ENCODE results near the gene MTMR1. TPM values are rescaled to one million over a fixed set of nuclear protein-coding genes. Genes with fewer than 3 reads are reported as not detected.

The MTMR1 gene
- total and polyA plus RNA-seq, 2 donors (not counting 1 experiment from before 2014, with no cell fraction given): 30.8 to 67.5 TPM

DNA sequence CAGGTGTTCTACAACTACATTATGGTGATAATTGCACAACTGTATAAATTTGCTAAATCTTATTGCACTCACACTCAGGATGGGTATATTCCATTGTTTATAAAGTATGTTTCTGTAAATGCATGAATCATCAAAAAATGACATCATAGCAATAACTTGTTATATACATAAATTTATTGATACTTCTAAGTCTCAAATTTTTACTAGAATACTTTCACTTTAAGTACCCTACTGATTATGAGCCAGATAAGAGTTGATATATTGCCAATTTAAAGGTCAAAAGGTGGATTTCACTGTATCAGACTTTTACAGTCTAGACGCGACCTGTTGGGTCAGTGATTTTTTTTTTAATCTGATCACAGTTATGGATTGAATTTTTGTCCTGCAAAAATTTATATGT, 37.4 kb upstream of the MTMR1 start:
- POLR2A ChIA-PET: no interaction called here

GRCh38 chrX:150663073-150663472, 30.1 kb upstream of the MTMR1 start:
- Mint-ChIP-seq H3K27ac (no peak overlapping the region), H3K27me3 (no peaks in the 10 kb centered on the region), H3K9me3 (ENCODE audit: insufficient read depth) (no peaks in the 10 kb centered on the region), H3K4me3 (no peak overlapping the region), H3K4me1 (no peaks in the 10 kb centered on the region)
- WGBS (ENCODE audit: insufficient coverage): 92% methylated on average over 2 of the region's 2 CpGs
- TF ChIP-seq, protein P1, sequence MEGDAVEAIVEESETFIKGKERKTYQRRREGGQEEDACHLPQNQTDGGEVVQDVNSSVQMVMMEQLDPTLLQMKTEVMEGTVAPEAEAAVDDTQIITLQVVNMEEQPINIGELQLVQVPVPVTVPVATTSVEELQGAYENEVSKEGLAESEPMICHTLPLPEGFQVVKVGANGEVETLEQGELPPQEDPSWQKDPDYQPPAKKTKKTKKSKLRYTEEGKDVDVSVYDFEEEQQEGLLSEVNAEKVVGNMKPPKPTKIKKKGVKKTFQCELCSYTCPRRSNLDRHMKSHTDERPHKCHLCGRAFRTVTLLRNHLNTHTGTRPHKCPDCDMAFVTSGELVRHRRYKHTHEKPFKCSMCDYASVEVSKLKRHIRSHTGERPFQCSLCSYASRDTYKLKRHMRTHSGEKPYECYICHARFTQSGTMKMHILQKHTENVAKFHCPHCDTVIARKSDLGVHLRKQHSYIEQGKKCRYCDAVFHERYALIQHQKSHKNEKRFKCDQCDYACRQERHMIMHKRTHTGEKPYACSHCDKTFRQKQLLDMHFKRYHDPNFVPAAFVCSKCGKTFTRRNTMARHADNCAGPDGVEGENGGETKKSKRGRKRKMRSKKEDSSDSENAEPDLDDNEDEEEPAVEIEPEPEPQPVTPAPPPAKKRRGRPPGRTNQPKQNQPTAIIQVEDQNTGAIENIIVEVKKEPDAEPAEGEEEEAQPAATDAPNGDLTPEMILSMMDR (IDR thresholded peaks at IDR 0.05): no peak
- no peak for TF ChIP-seq EZH2 (IDR thresholded peaks at IDR 0.05; ENCODE audit: borderline replicate concordance, insufficient read depth, low read depth, low read length, poor library complexity, severe bottlenecking)
- CTCF ChIA-PET: no interaction called here
- Histone ChIP-seq H3K4me2 (replicated peaks; ENCODE audit: low read depth, low read length, poor library complexity, severe bottlenecking) (no peak overlapping the region), H3K9me3 (ENCODE audit: control extremely low read depth in 1 of 3, control insufficient read depth in 2 of 3, insufficient read depth in 1 of 3, low read length in 2 of 3) (no peaks in the 10 kb centered on the region), H3K27ac (ENCODE audit: low read length in 2 of 2) (no peak overlapping the region), H4K20me1 (ENCODE audit: control insufficient read depth, insufficient read depth, low read length, poor library complexity, severe bottlenecking) (no peaks in the 10 kb centered on the region), H2AFZ (ENCODE audit: insufficient read depth, low read depth, low read length, poor library complexity, severe bottlenecking) (no peak overlapping the region), H3K4me3 (ENCODE audit: control extremely low read depth in 1 of 5, extremely low read depth in 1 of 5, insufficient read depth in 1 of 5, low read depth in 2 of 5, low read length in 4 of 5) (no peak overlapping the region), H3K79me2 (ENCODE audit: control insufficient read depth, insufficient read depth, low read length) (no peaks in the 10 kb centered on the region), H3K27me3 (replicated peaks in 1 of 4; ENCODE audit: control extremely low read depth in 1 of 4, control insufficient read depth in 3 of 4, insufficient read depth in 4 of 4, low read length in 3 of 4) (no peaks in the 10 kb centered on the region), H3K9ac (ENCODE audit: low read length) (no peak overlapping the region), H3K4me1 (ENCODE audit: control insufficient read depth in 2 of 2, insufficient read depth in 2 of 2, low read length in 2 of 2) (no peaks in the 10 kb centered on the region), H3K36me3 (replicated peaks in 1 of 2; ENCODE audit: control extremely low read depth in 1 of 2, control insufficient read depth in 1 of 2, extremely low read depth in 1 of 2, insufficient read depth in 2 of 2, low read length in 1 of 2) (peaks cover 0 to 37% of the 10 kb centered on the region in 2 experiments)
- no peak for ATAC-seq (ENCODE audit: low read depth)
- POLR2A ChIA-PET: no interaction called here
- DNase-seq: no peak
- intact Hi-C loops (cut with micrococcal nuclease): no loop called here

More for the DNA sequence above, 37.4 kb upstream of the MTMR1 start:
- TF ChIP-seq EZH2 (IDR thresholded peaks at IDR 0.05; ENCODE audit: borderline replicate concordance, insufficient read depth, low read depth, low read length, poor library complexity, severe bottlenecking): no peak
- TF ChIP-seq, protein P1 (IDR thresholded peaks at IDR 0.05): no peak
- Mint-ChIP-seq H3K4me1 (no peaks in the 10 kb centered on the region), H3K4me3 (no peak overlapping the region), H3K9me3 (ENCODE audit: insufficient read depth) (no peaks in the 10 kb centered on the region), H3K27ac (no peak overlapping the region), H3K27me3 (no peaks in the 10 kb centered on the region)
- peaks cover 0 to 28% of the 10 kb centered on the region in 2 experiments for H3K36me3 ChIP-seq (replicated peaks in 1 of 2; ENCODE audit: control extremely low read depth in 1 of 2, control insufficient read depth in 1 of 2, extremely low read depth in 1 of 2, insufficient read depth in 2 of 2, low read length in 1 of 2)
- H2AFZ ChIP-seq (ENCODE audit: insufficient read depth, low read depth, low read length, poor library complexity, severe bottlenecking): no peak overlapping the region
- DNase-seq: no peak
- ATAC-seq (ENCODE audit: low read depth): no peak
- CTCF ChIA-PET: no interaction called here
- H3K9me3 ChIP-seq (ENCODE audit: control extremely low read depth in 1 of 3, control insufficient read depth in 2 of 3, insufficient read depth in 1 of 3, low read length in 2 of 3): no peaks in the 10 kb centered on the region
- no peak overlapping the region for H3K9ac ChIP-seq (ENCODE audit: low read length)
- no peak overlapping the region for H3K4me3 ChIP-seq (ENCODE audit: control extremely low read depth in 1 of 5, extremely low read depth in 1 of 5, insufficient read depth in 1 of 5, low read depth in 2 of 5, low read length in 4 of 5)
- intact Hi-C loops (cut with micrococcal nuclease): no loop called here
- no peaks in the 10 kb centered on the region for H3K79me2 ChIP-seq (ENCODE audit: control insufficient read depth, insufficient read depth, low read length)
- H3K4me1 ChIP-seq (ENCODE audit: control insufficient read depth in 2 of 2, insufficient read depth in 2 of 2, low read length in 2 of 2): no peaks in the 10 kb centered on the region
- H3K4me2 ChIP-seq (replicated peaks; ENCODE audit: low read depth, low read length, poor library complexity, severe bottlenecking): no peak overlapping the region
- H4K20me1 ChIP-seq (ENCODE audit: control insufficient read depth, insufficient read depth, low read length, poor library complexity, severe bottlenecking): no peaks in the 10 kb centered on the region
- H3K27ac ChIP-seq (ENCODE audit: low read length in 2 of 2): no peak overlapping the region
- H3K27me3 ChIP-seq (replicated peaks in 1 of 4; ENCODE audit: control extremely low read depth in 1 of 4, control insufficient read depth in 3 of 4, insufficient read depth in 4 of 4, low read length in 3 of 4): no peaks in the 10 kb centered on the region
- WGBS (ENCODE audit: insufficient coverage): 100% methylated on average over 2 of the region's 2 CpGs
